Mucosa of descending colon (tissue), 3 donors: Measurements from ENCODE around the gene SDR42E1. TPM values are rescaled to one million over a fixed set of nuclear protein-coding genes. Genes with fewer than 3 reads are reported as not detected.

ENCODE experiments used
- ATAC-seq: fragments of 200-7000 bp; cut with Tn5 transposase; one replicate; pipeline ENCODE4 v1.9.1; 2020; ENCODE audit warnings: mild to moderate bottlenecking, moderate library complexity
- DNase-seq, 3 donors: peaks; one replicate each; pipeline ENCODE4 v3.0.0-alpha.2; 2020
- H3K36me3 ChIP-seq: fragments of 200-600 bp; one replicate; pipeline ENCODE4 v1.8.0; 2021; ENCODE audit warnings: low read depth, mild to moderate bottlenecking
- H3K4me1 ChIP-seq: fragments of 200-600 bp; one replicate; pipeline ENCODE4 v1.8.0; 2021; ENCODE audit warnings: low read depth, mild to moderate bottlenecking
- H3K4me3 ChIP-seq: fragments of 200-600 bp; one replicate; pipeline ENCODE4 v1.8.0; 2021; ENCODE audit warnings: mild to moderate bottlenecking
- H3K9me3 ChIP-seq: fragments of 200-600 bp; one replicate; pipeline ENCODE4 v1.8.0; 2021; ENCODE audit warnings: mild to moderate bottlenecking
- intact Hi-C, 2 donors: fragments of 100-400 bp; cut with DNase I in 1 of 2; cut with micrococcal nuclease in 1 of 2; formaldehyde crosslinking; loops; one replicate each; pipeline versions ENCODE4 v1.11.0 to v1.11.1; 2022; cut with DNase I, micrococcal nuclease
- total RNA-seq, 3 donors: library from RNA; stranded (reverse); fragmentation: NEBNext Ultra II Directional in 2 of 3; extraction: Animal tissue kit (Norgen Biotek cat#: 25700) in 2 of 3; gene quantifications; one replicate each; pipeline versions ENCODE4 v1.2.1 to v1.2.4, GENCODE V29; 2021 to 2023
- TF ChIP-seq, protein P1 (sequence below): fragments of 200-600 bp; IDR thresholded peaks from one replicate; pipeline ENCODE4 v1.8.0; 2022; ENCODE audit warnings: antibody characterized with exemption, mild to moderate bottlenecking
- donor health status: DM: no; HTN: no; CAD: no; lungs with moderate emphysema.
- donor health status: DM: no; HTN: no; CAD: no.
- donor health status: DM: no; HTN: yes; CAD: no.

SDR42E1 gene
- total RNA-seq, 3 donors from 2014 or later = 5.9 to 14.0 (median 6.7) TPM

DNA sequence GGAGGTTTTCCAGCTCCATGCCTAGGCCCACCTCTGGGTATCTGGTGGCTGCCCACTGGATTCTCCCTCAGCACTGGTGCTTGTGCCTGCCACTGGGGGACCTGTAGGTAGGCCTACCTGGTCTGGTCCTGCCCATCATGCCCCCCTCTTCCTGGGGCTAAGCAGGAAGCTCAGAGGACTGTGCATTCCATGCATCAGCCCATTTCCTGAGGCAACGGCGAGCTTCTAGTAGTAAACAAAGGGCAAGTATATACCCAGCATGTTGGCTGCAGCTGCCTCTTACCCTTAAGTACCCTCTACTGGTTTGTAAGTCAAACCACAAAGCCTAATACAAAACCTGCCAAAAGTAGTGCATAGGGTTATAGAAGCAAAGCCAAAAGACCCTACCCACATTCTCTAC, 37.5 kb downstream of the SDR42E1 start:
- no peaks in the 10 kb centered on the region for H3K36me3 ChIP-seq
- TF ChIP-seq, protein P1, sequence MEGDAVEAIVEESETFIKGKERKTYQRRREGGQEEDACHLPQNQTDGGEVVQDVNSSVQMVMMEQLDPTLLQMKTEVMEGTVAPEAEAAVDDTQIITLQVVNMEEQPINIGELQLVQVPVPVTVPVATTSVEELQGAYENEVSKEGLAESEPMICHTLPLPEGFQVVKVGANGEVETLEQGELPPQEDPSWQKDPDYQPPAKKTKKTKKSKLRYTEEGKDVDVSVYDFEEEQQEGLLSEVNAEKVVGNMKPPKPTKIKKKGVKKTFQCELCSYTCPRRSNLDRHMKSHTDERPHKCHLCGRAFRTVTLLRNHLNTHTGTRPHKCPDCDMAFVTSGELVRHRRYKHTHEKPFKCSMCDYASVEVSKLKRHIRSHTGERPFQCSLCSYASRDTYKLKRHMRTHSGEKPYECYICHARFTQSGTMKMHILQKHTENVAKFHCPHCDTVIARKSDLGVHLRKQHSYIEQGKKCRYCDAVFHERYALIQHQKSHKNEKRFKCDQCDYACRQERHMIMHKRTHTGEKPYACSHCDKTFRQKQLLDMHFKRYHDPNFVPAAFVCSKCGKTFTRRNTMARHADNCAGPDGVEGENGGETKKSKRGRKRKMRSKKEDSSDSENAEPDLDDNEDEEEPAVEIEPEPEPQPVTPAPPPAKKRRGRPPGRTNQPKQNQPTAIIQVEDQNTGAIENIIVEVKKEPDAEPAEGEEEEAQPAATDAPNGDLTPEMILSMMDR = no peak
- DNase-seq (no peak), ATAC-seq (no peak)
- peaks cover 15% of the 10 kb centered on the region for H3K9me3 ChIP-seq
- H3K4me1 ChIP-seq = no peaks in the 10 kb centered on the region
- intact Hi-C loops = no loop called here
- H3K4me3 ChIP-seq = no peak overlapping the region

DNA sequence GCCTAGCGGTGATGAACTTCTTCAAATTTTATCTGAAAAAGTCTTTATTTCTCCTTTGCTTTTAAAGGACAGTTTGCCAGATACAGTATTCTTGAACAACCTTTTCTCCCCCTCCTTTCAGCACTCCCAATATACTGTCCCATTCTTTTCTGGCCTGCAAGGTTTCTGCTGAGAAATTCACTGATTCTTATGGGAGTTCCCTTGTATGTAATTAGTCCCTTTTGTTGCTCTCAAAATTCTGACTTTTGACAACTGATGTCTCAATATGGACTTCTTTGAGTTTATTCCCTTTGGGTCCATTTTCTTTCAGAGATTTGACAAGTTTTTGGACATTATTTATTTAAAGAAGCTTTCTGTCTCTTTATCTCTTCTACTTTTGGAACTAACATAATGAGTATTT, 39.4 kb downstream of the SDR42E1 start:
- no peak overlapping the region for H3K4me3 ChIP-seq
- no peaks in the 10 kb centered on the region for H3K36me3 ChIP-seq
- H3K4me1 ChIP-seq = no peaks in the 10 kb centered on the region
- DNase-seq (no peak), ATAC-seq (no peak)
- intact Hi-C loops = no loop called here
- peaks cover 15% of the 10 kb centered on the region for H3K9me3 ChIP-seq
- TF ChIP-seq, protein P1 = no peak

DNA sequence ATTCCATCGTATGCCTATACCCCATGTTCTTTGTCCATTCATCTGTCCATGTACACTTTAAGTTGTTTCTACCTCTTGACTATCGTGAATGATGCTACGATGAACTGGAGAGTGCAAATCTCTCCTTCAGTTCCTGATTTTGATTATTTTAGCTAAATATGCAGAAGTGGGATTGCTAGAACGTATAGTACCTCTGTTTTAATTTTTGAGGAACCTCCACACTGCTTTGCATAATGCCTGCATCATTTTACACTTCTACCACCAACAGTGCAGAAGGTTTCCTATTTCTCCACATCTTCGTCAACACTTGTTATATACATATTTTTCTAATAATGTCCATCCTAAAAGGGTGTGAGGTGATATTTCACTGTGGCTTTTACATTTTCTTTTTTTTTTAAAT, 43.9 kb downstream of the SDR42E1 start:
- Histone ChIP-seq H3K36me3 (no peaks in the 10 kb centered on the region), H3K9me3 (peaks cover 15% of the 10 kb centered on the region), H3K4me3 (no peak overlapping the region), H3K4me1 (no peaks in the 10 kb centered on the region)
- TF ChIP-seq, protein P1 = no peak
- intact Hi-C loops = no loop called here
- ATAC-seq = no peak
- DNase-seq = no peak

DNA sequence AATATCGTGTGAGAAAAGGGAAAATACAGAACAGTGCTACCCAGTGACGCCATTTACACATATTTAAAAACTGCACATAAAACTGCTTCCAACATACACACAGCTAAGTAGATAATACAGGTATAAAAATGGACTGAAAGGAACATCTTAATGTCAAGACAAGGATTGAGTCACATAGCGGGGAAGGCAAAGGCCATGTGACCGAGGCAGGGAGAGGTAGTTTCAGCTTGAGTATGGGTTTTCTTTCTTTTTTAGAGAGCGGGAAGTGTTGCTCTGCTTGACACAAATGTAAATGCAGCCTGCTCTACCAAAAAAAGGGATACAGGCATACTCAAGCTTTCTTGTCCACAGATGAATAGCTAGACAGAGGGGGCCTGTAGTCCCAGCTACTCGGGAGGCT, 46.5 kb downstream of the SDR42E1 start:
- intact Hi-C loops = no loop called here

DNA sequence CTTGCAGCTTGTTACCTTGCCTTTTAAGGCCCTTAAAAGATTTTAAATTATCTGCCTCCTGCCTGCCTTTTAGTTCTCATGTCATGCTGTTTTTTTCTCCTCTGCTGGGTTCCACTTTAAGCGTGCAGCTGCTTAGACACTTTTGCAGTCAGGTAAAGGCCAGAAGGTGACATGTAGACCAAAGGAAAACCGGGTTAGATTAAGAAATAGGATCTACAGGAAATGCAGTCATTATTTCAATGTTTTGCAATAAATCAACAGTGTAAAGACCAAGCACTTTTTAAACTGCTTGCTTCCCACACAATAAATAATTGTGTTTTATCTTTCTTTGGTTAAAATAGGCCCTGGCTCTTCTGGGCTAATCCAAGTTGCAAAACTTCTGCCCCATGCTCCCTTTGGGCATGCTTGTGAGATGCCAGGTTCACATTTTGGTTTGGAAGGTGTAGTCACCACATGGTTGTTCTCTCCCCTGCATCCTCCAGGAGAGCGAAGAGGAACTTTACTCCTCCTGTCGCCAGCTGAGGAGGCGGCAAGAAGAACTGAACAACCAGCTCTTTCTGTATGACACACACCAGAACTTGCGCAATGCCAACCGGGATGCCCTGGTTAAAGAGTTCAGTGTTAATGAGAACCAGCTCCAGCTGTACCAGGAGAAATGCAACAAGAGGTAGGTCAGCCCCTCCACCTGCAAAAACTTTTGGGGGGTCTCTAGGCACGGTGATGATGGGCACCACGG, 54.9 kb downstream of the SDR42E1 start:
- no peak for DNase-seq
- Histone ChIP-seq H3K36me3 (no peaks in the 10 kb centered on the region), H3K9me3 (peaks cover 5% of the 10 kb centered on the region), H3K4me3 (no peak overlapping the region), H3K4me1 (no peaks in the 10 kb centered on the region)
- TF ChIP-seq, protein P1 = no peak
- ATAC-seq = no peak
- intact Hi-C loops = no loop called here

More for the DNA sequence above, 46.5 kb downstream of the SDR42E1 start:
- Histone ChIP-seq H3K4me1 (no peaks in the 10 kb centered on the region), H3K36me3 (no peaks in the 10 kb centered on the region), H3K4me3 (no peak overlapping the region), H3K9me3 (no peaks in the 10 kb centered on the region)
- TF ChIP-seq, protein P1 = no peak
- ATAC-seq (no peak), DNase-seq (no peak)
